Smooth muscle cell (in vitro differentiated cells): ENCODE measurements around the gene PLBD2. TPM values are rescaled to one million over a fixed set of nuclear protein-coding genes. Genes with fewer than 3 reads are reported as not detected.

Source experiments
- DNase-seq: peaks from one replicate; lab custom pipeline; 2025; ENCODE audit not compliant: unreplicated experiment; lab: John Stamatoyannopoulos, UW
- H2AFZ ChIP-seq: fragments of 200-600 bp; sonication (generic); 2 replicates; pipeline ENCODE4 v1.6.0; 2016; ENCODE audit warnings: antibody characterized with exemption, low read depth, mild to moderate bottlenecking
- H3F3A ChIP-seq: fragments of 200-600 bp; sonication (generic); 2 replicates; pipeline ENCODE4 v1.6.0; 2017; ENCODE audit warnings: antibody characterized with exemption, low read depth
- H3K27ac ChIP-seq: fragments of 200-600 bp; sonication (generic); 2 replicates; pipeline ENCODE4 v1.5.1; 2016; ENCODE audit warnings: low read depth, mild to moderate bottlenecking
- H3K27me3 ChIP-seq: fragments of 200-600 bp; sonication (generic); 2 replicates; pipeline ENCODE4 v1.6.1; 2016; ENCODE audit warnings: low read depth, mild to moderate bottlenecking
- H3K36me3 ChIP-seq: fragments of 200-600 bp; sonication (generic); 2 replicates; pipeline ENCODE4 v1.5.1; 2016; ENCODE audit warnings: low read depth
- H3K4me1 ChIP-seq: fragments of 200-600 bp; sonication (generic); 2 replicates; pipeline ENCODE4 v1.5.1; 2016; ENCODE audit warnings: low read depth
- H3K4me2 ChIP-seq: fragments of 200-600 bp; sonication (generic); 2 replicates; pipeline ENCODE4 v1.6.0; 2016; ENCODE audit warnings: mild to moderate bottlenecking
- H3K4me3 ChIP-seq: fragments of 200-600 bp; sonication (generic); 2 replicates; pipeline ENCODE4 v1.5.1; 2016; ENCODE audit warnings: mild to moderate bottlenecking
- H3K79me2 ChIP-seq: fragments of 200-600 bp; sonication (generic); 2 replicates; pipeline ENCODE4 v1.6.0; 2016; ENCODE audit warnings: low read depth, mild to moderate bottlenecking
- H3K9ac ChIP-seq: fragments of 200-600 bp; sonication (generic); 2 replicates; pipeline ENCODE4 v1.6.0; 2016; ENCODE audit warnings: low read depth
- H3K9me3 ChIP-seq: fragments of 200-600 bp; sonication (generic); replicated peaks from 2 replicates; pipeline ENCODE4 v1.5.1; 2016; ENCODE audit warnings: low read depth
- H4K20me1 ChIP-seq: fragments of 200-600 bp; sonication (generic); 2 replicates; pipeline ENCODE4 v1.6.0; 2016; ENCODE audit warnings: low read depth
- CTCF ChIP-seq: fragments of 200-600 bp; sonication (generic); IDR thresholded peaks from 2 replicates; pipeline ENCODE4 v1.5.1; 2017; ENCODE audit warnings: borderline replicate concordance, mild to moderate bottlenecking, antibody characterized with exemption; ENCODE audit not compliant: insufficient read depth, poor library complexity, severe bottlenecking
- WGBS: methylation state at CpG from one replicate; pipeline ENCODE4 v1.1.7; 2016; ENCODE audit warnings: low lambda C conversion rate; 5-methylcytosine and 5-hydroxymethylcytosine counted together
- polyA plus RNA-seq: library from polyadenylated mRNA; unstranded; fragments of >200 nt; fragmentation: Nextera tagmentation; extraction: Ambion mirVana; gene quantifications from 2 replicates; pipeline ENCODE4 v1.2.1, GENCODE V29; 2016
- total RNA-seq: library from RNA; depleted of rRNA; stranded (reverse); fragments of >200 nt; gene quantifications from 2 replicates; pipeline ENCODE4 v1.2.3, GENCODE V29; 2014

PLBD2 gene
- total and polyA plus RNA-seq, 2 experiments from 2014 or later = 19.6 to 32.9 TPM

- Histone ChIP-seq H3K27ac (no peak overlapping the region), H3K4me2 (peak overlapping the region; percentile 93), H3K9me3 (no peaks in the 10 kb centered on the region), H4K20me1 (peaks cover 16% of the 10 kb centered on the region), H3F3A (peaks cover 5% of the 10 kb centered on the region), H3K4me1 (no peaks in the 10 kb centered on the region), H3K36me3 (no peaks in the 10 kb centered on the region), H2AFZ (peak overlapping the region; percentile 86), H3K79me2 (no peaks in the 10 kb centered on the region), H3K4me3 (peak overlapping the region; percentile 60), H3K27me3 (no peaks in the 10 kb centered on the region), H3K9ac (peak overlapping the region; percentile 32)
- no peak for DNase-seq
- no peak for TF ChIP-seq CTCF
- whole genome bisulfite sequencing = 63% methylated on average over 11 of the region's 11 CpGs
Observed at GRCh38 chr12:113359133-113359938, 949 bp downstream of the PLBD2 start.

DNA sequence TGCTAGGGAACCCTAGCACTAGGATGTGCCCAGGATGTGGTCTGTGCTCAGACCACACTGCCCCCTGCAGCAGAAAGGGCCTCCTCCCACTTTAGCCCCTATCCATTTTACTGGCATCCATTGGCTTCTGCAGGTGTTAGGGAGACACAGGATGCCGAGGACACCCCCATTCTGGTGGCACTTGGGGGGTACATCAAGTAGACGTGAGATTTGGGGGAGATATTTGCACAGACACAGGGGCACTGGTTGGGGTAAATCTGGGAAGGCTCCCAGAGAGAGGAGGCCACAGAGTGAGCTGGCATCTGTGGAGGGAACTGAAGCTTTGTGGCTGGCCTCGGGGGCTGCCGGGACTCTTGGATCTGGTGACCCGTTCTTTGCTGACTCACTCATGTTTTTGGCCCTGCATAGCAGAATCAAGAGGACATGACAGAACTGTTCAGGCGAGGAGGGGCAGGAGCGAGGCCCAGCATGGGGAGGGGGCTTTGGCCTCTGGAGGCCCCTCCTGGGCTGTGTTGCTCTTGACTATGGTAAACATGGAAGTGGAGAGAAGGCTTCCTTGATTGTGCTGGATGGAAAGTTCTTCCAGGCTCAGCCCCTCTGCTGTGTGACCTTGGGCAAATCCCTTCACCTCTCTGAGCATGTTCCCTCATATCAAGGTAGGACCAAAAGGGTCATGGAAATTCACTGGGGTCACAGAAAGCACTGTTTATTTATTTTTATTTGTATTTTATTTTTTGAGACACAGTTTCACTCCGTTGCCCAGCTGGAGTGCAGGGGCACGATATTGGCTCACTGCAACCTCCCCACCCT lies 1.8 kb downstream of the PLBD2 start:
- no peak for TF ChIP-seq CTCF
- Histone ChIP-seq H3K27ac (no peak overlapping the region), H3K9me3 (no peaks in the 10 kb centered on the region), H3K4me3 (no peak overlapping the region), H4K20me1 (peaks cover 16% of the 10 kb centered on the region), H3K27me3 (no peaks in the 10 kb centered on the region), H3K79me2 (no peaks in the 10 kb centered on the region), H3K4me2 (peak overlapping the region; percentile 93), H2AFZ (no peak overlapping the region), H3K36me3 (no peaks in the 10 kb centered on the region), H3K4me1 (no peaks in the 10 kb centered on the region), H3F3A (peaks cover 5% of the 10 kb centered on the region), H3K9ac (no peak overlapping the region)
- DNase-seq = no peak
- 85% methylated on average over 9 of the region's 9 CpGs for WGBS

DNA sequence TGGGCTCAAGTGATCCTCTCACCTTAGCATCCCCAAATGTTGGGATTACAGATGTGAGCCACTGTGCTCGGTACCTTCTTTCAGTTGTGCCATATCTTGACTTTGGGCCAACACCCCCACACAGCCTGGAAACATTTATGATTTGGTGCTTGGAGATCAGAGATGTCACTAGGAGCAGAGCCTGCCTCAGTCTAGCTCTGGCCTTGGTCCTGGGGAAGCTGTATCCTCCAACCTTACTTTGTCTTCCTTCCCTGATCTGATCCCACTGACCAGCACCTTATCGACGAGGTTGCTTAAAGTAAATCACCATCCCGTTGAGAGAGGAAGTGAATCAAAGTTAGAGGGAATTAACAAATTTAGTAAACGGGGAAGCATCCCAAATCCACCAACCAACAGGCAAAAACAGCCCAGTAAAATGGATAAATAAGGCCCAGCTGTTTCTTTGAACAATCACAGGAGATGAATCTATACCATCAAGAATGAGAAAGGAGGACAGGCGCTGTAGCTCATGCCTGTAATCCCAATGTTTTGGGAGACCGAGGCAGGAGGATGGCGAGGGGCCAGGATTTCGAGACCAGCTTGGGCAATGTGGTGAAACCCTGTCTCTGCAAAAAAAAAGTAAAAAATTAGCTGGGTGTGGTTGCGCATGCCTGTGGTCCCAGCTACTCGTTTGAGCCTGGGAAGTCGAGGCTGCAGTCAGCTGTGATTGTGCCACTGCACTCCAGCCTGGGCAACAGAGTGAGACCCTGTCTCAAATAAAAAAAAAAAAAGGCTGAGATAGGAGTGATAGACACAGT lies 3.4 kb downstream of the PLBD2 start:
- H3F3A ChIP-seq = peaks cover 4% of the 10 kb centered on the region
- H3K79me2 ChIP-seq = no peaks in the 10 kb centered on the region
- 89% methylated on average over 12 of the region's 12 CpGs for WGBS
- DNase-seq = no peak
- no peak overlapping the region for H3K4me2 ChIP-seq
- H3K4me1 ChIP-seq = no peaks in the 10 kb centered on the region
- no peak overlapping the region for H3K27ac ChIP-seq
- TF ChIP-seq CTCF = no peak
- H3K9ac ChIP-seq = no peak overlapping the region
- no peaks in the 10 kb centered on the region for H3K36me3 ChIP-seq
- H3K4me3 ChIP-seq = no peak overlapping the region
- H4K20me1 ChIP-seq = peaks cover 23% of the 10 kb centered on the region
- H3K9me3 ChIP-seq = no peaks in the 10 kb centered on the region
- H3K27me3 ChIP-seq = no peaks in the 10 kb centered on the region
- no peak overlapping the region for H2AFZ ChIP-seq
